Mammary epithelial cell (primary cell): Measurements from ENCODE around the gene PPIL6.

Experiments used
- EZH2 ChIP-seq: IDR thresholded peaks from 2 replicates; pipeline ENCODE4 v1.6.1; 2012; ENCODE audit warnings: low read length, inconsistent platforms, borderline replicate concordance
- TF ChIP-seq, protein P1 (sequence below), 2 donors: IDR thresholded peaks in 1 of 2; conservative IDR thresholded peaks in 1 of 2; 2 replicates each; pipeline ENCODE4 v1.5.1; 2011 to 2012; ENCODE audit warnings: inconsistent platforms in 2 of 2, low read length in 2 of 2, mild to moderate bottlenecking in 2 of 2, control low read depth in 1 of 2, low read depth in 1 of 2; ENCODE audit not compliant: insufficient read depth in 1 of 2; ENCODE audit errors: extremely low read depth in 1 of 2

DNA sequence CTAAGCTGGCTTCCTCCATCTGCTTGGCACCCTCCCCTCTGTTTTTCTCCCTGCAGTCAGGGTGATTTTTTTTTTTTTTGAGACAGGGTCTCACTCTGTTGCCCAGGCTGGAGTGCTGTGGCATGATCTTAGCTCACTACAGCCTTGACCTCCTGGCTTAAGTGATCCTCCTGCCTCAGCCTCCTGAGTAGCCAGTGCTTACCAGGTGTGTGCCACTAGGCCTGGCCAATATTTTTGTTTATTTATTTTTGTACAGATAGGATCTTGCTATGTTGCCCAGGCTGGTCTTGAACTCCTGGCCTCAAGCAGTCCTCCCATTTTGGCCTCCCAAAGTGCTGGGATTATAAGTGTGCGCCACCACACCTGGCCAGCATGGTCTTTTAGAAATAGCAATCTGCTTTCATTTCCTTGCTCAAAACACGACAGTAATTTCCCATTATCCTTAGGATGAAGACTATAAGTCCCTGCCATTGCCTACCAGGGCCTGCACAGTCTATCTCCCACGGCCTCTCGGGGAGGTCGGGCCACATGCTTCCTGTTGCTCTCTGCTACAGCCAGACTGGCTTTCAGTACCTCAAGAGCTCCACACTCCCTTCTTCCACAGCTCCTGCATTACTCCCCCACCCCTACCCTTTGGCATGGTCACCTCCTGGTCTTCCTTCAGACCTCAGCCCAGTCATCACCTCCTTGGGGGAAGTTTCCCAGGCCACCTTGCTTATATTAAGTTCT lies 47.1 kb downstream of the PPIL6 start:
- TF ChIP-seq, protein P1, sequence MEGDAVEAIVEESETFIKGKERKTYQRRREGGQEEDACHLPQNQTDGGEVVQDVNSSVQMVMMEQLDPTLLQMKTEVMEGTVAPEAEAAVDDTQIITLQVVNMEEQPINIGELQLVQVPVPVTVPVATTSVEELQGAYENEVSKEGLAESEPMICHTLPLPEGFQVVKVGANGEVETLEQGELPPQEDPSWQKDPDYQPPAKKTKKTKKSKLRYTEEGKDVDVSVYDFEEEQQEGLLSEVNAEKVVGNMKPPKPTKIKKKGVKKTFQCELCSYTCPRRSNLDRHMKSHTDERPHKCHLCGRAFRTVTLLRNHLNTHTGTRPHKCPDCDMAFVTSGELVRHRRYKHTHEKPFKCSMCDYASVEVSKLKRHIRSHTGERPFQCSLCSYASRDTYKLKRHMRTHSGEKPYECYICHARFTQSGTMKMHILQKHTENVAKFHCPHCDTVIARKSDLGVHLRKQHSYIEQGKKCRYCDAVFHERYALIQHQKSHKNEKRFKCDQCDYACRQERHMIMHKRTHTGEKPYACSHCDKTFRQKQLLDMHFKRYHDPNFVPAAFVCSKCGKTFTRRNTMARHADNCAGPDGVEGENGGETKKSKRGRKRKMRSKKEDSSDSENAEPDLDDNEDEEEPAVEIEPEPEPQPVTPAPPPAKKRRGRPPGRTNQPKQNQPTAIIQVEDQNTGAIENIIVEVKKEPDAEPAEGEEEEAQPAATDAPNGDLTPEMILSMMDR (conservative IDR thresholded peaks at IDR 0.05 in 1 of 2, IDR thresholded peaks at IDR 0.05 in 1 of 2; ENCODE audit: extremely low read depth in 1 of 2, insufficient read depth in 1 of 2, low read depth in 1 of 2, low read length in 2 of 2), result no peak
- no peak for TF ChIP-seq EZH2
